PFSK-1 (cell line): ENCODE results near the gene PVALB.

Experiments used
- FOXP2 ChIP-seq: optimal IDR thresholded peaks from 2 replicates; pipeline ENCODE3; 2011; ENCODE audit warnings: borderline replicate concordance, control low read depth, inconsistent platforms; ENCODE audit not compliant: insufficient read depth; ENCODE audit errors: extremely low read length, extremely low read depth
- POLR2AphosphoS5 ChIP-seq: IDR thresholded peaks from 2 replicates; pipeline ENCODE4 v1.6.1; 2012; ENCODE audit warnings: low read depth, mild to moderate bottlenecking, control low read depth, low read length, moderate library complexity
- REST ChIP-seq, 2 experiments: IDR thresholded peaks; 2 replicates each; pipeline versions ENCODE4 v1.6.1 to v1.8.0; 2011 to 2012; ENCODE audit warnings: low read depth in 2 of 2, low read length in 2 of 2, control low read depth in 1 of 2, inconsistent platforms in 1 of 2, mild to moderate bottlenecking in 1 of 2, moderate library complexity in 1 of 2; ENCODE audit not compliant: insufficient read depth in 1 of 2
- SIN3A ChIP-seq: IDR thresholded peaks from 2 replicates; pipeline ENCODE4 v1.6.1; 2012; ENCODE audit warnings: mild to moderate bottlenecking, low read length, moderate library complexity, borderline replicate concordance; ENCODE audit not compliant: insufficient read depth
- TAF1 ChIP-seq: IDR thresholded peaks from 2 replicates; pipeline ENCODE4 v1.6.1; 2012; ENCODE audit warnings: low read length, control low read depth, borderline replicate concordance; ENCODE audit not compliant: insufficient read depth

Gene PVALB

GRCh38 chr22:36863281-36863680 lies 46.4 kb upstream of the PVALB start:
- TF ChIP-seq TAF1 (no peak), REST (IDR thresholded peaks at IDR 0.05; ENCODE audit: insufficient read depth in 1 of 2, low read depth in 2 of 2, low read length in 2 of 2) (no peak), SIN3A (no peak), FOXP2 (no peak), POLR2AphosphoS5 (no peak)

DNA sequence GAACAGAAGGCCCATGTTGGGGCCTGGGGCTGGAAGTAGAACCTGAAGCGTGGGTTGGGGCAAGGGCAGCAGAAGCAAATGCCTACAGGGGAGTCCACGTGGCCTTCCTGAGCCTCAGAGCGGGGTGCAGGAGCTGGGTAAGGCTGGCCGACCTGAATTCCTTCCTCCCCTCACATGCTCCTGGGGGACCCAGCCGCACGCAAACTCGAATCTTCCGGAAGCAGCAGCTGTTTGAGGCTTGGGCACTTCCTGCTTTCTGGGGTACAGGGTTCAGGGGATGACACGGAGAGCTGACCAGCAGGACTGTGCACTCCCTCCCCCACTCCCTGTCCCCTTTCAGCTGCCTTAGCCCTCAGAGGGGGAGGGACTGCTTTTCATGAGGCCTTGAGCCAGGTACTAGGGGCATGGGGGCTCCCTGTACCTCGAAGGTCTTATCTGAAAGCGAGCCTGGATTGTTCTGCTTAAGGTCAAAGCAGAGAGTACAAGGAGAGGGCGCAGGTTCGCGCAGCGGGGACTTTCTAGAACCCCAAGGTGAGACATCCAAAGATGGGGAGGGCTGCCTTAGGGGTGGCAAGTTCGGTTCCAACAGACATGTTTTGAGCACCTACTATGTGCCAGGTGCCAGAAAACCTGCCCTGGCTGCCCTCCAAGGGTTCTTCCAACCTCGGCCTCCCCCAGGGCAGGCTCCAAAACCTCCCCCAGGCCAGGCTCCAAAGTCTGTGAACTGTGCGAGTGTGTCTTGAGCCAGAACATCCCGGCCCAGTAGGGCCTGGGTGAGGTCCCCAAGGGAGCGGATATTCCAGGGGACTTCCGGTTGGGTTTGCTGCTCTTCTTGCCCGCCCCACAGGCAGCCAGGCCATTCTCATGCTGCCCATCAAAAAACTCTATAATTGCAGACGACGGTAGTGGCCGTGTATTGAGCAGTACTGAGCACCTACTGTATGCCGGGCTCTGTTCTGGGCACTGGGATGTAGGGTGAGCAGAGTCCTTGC lies 45.7 kb upstream of the PVALB start:
- TF ChIP-seq FOXP2 (no peak), TAF1 (no peak), REST (IDR thresholded peaks at IDR 0.05; ENCODE audit: insufficient read depth in 1 of 2, low read depth in 2 of 2, low read length in 2 of 2) (no peak)

GRCh38 chr22:36860821-36861659 lies 44.2 kb upstream of the PVALB start, which contains the start of gene NCF4:
Gene NCF4, plus strand, starts transcription at chr22:36861006. Its CDS starts 166 bp downstream, at chr22:36861172.
- no peak for TF ChIP-seq FOXP2
- TF ChIP-seq TAF1 = no peak
- no peak for TF ChIP-seq SIN3A
- no peak for TF ChIP-seq POLR2AphosphoS5
- no peak for TF ChIP-seq REST (IDR thresholded peaks at IDR 0.05; ENCODE audit: insufficient read depth in 1 of 2, low read depth in 2 of 2, low read length in 2 of 2)

DNA sequence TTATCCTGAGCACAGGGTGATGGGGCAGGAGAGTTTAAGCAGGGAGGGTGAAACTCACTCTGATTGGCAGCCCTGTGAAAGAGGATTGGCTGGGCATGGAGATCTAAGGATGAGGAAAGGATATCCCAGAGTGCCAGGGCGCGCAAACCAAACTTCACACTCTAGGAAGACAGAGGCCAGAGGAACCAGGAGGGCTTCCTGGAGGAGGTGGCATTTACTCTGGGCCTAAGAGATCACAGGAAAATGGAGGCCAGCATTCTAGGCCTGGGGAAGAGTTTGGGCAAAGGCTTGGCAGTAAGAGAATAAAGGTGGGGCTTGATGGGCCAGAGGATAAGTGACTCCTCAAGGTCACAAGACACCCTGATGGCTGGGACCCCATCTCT lies 43.6 kb upstream of the PVALB start:
- TF ChIP-seq POLR2AphosphoS5 (no peak), SIN3A (no peak), TAF1 (no peak), FOXP2 (no peak), REST (IDR thresholded peaks at IDR 0.05; ENCODE audit: insufficient read depth in 1 of 2, low read depth in 2 of 2, low read length in 2 of 2) (no peak)
